HG03457 (cell line): ENCODE measurements around the gene ANKS4B.
"Not testable (repeated sequence)": the region's sequence is repeated elsewhere in the genome, so short reads cannot be mapped to it uniquely, and the experiment has no call there.

ENCODE experiments used
- ATAC-seq: cut with Tn5 transposase; IDR thresholded peaks from one replicate; pipeline ENCODE4 v1.9.1; 2021; ENCODE audit warnings: moderate number of reproducible peaks; ENCODE audit not compliant: unreplicated experiment

ANKS4B gene

DNA sequence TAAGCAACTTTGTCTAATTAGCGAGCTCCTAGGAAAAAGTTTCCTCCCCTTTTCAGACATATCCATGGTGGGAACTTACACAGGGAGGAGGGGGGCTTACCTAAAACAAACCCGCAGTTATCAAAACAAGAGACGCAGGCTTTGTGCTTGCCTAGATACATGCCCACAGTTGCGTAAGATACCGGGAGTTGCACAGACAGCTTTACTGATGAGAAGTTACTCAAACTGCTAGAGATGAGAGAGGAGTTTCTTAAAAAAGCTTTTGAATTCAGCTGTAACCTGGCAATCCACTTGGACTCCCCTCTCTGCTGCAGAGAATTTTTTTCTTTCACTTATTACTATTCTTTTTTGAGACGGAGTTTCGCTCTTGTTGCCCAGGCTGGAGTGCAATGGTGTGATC is 15.3 kb upstream of the ANKS4B start:
- ATAC-seq, result no peak

DNA sequence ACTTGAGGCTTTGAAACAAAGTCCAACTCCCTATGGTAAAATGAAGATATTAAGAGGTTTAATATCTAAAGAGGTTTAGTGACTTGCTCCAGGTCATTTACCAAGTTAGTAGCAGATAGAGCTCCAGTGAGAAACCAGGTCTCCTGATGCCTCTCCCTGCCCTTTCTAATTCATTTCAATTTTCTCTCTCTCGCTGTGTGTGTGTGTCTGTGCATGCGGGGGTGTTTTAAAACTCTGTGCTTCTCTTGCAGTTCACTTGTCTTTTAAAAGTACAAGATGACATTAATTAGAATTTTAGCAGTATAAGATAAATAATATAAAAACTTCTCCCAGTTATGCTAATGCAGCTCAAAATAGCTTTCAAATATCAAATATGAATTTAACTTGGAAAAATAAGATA is 13.9 kb upstream of the ANKS4B start:
- no peak for ATAC-seq

DNA sequence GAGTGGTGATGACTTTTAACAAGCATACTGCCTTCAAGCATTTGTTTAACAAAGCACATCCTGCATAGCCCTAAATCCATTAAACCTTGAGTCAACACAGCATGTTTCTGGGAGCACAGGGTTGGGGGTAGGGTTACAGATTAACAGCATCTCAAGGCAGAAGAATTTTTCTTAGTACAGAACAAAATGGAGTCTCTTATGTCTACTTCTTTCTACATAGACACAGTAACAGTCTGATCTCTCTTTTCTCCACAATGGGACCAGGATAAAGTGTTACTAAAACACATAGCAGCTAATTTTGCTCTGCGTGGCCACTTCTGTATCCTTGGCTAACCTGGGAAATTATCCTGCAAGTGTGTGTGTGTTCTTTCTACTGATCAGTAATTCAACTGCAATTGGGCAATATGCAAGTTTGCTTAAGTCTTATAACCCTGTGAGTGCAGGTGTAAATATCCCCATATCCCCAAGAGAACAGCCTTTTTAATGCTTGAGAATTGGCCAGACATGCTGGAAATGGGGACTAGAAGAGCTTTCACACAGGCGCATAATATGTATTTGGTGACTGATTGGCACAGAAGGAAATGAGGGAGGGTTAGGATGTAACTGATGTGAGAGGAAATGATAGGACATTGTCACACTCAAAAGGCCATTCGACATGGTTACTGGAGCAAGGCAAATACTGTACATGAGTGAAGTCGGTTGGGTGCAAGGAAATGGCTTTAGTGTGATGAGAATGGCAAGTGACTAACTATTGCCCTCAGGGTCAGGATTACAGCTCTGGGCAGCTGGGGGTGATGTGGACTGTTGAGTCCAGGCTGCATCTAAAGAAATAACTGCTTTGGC is 10.8 kb upstream of the ANKS4B start:
- ATAC-seq, result no peak

DNA sequence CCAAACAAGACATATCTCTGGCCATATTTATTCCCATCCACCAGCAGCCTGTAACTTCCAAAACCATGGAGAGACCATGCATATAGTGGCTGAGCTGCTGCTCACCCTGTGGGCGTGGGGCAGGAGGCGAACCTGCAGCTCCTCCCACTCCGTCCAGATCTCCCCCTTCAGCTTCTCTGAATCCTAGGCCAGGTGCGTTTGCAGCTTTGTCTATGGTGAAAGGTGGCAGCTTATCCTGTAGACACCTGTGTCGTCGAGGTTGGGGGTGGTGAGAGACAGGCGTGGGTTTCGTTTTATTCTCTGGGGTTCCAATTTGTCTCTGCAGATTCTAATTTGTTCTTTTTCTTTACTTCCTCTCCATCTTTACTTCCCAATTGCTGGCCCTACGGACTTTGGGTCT is 9.7 kb upstream of the ANKS4B start:
- ATAC-seq, result no peak

DNA sequence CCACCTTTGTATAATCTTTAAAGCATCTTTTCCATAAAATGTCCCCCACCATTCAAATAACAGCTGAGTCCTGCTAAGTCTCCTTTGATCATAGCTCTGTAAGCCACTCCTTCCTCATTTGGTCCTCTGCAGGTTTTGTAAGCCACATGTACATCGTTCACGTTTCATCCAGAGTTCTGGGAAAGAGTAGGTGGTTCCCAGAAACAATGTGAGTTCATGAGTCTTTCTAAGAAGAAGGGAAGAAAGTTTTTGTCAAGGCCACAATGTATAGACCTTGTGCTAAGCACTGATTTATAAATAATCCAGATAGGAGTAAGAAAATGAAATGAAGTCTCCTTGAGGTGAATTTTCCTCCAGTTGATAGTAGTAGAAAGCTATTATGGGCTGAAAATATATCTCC is 8.7 kb upstream of the ANKS4B start:
- no peak for ATAC-seq

DNA sequence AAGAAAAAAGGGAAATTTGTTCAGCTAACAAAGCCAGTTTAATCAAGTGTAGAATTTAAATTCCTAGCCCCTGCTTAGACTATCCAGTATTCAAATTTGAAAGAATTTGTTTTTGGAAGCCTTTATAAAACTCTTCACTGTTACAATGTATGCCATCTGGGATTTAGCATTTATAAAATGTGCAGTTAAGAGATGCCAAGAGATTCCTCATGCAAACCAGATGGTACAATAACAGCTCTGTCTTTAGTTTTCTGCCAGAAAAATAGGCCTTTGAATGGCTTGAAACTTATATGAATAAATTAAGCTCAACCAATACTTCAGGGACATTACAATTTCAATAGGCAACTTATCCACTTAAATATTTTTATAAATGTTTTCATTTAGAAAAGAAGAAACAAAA is 6.8 kb upstream of the ANKS4B start:
- ATAC-seq, result no peak

DNA sequence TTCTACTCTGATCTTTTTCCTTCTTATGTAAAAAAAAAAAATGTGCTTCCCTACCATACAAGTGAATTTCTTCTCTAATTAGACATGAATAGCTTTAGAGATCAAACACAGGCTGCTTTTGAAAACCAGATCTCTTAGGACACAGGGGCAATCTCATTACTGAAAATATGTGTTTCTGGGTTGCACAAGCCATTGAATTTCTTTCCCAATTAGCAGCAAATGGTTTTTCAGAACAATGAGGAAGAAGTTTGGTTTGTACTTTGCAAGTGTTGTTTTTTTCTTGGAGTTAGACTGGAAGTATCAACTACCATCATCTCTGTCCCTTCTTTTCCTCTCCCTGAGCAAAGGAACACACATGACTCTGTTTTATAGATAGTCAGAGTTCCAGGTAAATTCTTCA is 5.6 kb upstream of the ANKS4B start:
- no peak for ATAC-seq

DNA sequence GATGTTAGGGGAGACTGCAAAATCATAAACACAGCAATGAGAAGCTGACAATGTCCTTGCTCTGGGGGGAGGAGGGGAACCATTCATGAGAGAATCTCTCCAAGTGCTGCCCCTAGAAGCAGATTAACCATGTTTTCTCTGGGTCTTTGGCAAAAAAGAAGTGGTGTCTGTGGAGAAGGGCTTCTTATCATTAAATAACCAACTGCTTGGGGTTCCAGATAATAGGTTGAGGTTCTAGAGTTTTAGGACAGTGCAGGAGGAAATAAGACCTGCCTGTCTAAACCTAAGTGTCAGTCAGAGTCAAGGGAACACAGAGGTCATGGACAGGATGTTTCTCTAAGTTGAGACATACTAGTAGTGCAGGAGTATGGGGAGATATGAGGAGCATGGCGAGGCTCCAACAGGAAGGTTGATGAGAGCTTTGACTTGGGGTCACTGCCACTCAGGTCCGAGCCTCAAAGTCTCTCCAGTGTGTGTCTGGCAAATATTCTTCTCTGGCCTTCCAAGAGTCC is 5.1 kb upstream of the ANKS4B start:
- ATAC-seq, result no peak

DNA sequence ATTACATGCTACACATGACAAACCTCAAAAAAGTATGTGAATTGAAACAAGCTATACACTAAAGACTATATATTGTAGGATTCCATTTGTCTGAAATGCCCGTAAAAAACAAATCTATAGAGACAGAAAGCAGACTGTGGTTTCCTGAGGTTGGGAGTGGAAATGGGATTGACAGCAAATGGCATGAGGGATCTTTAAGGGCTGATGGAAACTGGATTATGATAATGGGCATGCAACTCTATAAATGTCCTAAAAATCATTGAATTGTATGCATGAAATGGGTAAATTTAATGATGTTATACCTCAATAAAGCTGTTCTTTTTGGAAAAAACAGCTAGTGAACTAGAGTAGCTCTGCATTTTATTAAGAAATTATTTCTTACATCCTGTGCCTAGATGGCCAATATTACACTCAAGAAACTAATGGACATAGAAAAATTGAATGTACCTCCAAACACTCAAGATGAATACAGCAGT is 416 bp upstream of the ANKS4B start:
- no peak for ATAC-seq

DNA sequence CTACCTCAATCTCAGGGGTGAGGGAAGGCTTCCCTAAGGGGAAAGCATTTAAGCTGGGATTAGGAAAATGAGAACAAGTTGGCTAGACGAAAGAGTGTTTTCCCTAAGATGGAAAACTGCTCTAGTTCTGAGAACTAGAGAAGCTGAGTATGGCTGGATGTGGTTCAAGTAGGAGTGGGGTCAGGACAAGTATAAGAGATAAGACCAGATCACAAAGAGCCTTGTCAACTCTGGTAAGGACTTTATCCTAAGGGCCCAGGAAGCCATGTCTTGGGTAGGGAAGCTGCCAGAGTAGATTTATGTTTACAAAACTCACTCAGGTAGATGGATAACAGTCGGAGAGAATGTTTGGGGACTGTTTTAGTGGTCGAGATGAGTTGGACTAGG is 1.7 kb downstream of the ANKS4B start:
- no peak for ATAC-seq

DNA sequence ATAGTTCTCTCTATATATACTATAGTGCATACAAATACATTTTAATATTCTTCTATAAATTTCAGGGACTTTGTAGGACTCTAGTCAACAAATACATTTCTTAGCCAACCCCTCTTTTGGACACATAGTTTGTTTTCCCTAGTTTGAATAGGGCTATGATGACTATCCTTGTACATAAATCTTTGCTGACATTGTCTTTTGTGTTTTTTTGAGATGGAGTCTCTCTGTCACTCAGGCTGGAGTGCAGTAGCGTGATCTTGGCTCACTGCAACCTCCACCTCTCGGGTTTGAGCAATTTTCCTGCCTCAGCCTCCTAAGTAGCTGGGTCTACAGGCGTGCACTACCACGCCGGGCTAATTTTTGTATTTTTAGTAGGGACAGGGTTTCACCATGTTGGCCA is 3.3 kb downstream of the ANKS4B start:
- ATAC-seq, result no peak

DNA sequence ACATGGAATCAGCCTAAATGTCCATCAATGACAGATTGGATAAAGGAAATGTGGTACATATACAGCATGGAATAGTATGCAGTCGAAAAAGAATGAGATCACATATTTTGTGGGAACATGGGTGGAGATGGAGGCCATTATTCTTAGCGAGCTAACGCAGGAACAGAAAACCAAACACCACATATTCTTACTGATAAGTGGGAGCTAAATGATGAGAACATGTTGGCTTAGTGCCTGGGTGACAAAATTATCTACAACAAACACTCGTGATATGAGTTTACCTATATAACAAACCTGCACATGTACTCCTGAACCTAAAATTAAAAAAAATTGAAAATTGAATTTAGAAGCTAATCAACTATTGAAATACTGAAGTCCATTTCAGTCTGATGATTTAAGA is 6.1 kb downstream of the ANKS4B start:
- no peak for ATAC-seq

DNA sequence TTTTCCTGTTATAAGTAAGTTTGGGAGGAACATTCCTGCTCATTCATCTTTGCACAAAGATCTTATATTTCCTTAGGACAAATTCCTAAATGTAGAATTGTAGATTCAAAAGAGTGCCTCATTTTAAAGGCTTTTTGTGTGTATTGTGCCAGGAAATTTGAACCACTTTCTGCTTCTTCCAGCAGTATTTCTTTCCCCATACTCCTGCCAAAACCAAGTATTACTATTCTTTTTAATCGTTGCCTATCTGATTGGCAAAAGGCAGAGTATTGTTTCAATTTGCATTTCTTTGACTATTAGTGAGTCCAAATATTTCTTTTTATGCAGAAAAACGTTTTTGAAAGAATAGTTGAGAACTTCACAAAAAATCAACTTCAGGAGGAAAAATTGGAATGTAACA is 9.3 kb downstream of the ANKS4B start:
- ATAC-seq, result no peak

DNA sequence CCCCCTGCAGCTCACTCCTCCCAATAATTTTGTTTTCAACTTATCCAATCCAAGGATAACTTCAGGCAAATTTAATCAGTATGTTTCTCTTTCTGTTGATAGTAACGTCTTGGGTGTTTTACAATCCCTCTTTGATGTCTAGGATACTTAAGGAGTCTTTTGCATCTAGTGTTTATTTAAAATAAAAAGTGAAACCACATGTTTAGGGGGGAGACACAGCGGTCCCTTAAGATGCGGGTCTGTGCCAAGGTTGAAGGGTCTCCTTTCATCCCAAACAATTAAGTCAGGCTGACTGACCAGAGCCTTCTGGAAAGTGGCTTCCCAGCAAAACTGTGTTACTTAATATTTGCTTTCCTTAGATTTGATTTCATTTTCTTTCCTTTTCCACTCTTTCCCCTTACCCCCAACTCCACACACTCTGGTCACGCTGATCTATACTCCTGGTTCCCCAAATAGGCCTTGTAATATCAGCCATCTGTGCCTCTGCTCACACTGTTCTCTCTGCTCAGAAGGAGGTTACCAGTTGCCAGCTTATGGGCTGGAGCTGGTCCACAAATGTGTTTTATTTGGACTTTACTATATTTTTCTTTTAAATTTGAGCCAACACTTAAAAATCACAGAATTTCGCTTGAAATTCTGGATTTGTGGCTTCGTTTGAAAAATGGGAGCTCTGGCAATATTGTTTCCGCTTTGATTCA is 11.2 kb downstream of the ANKS4B start:
- ATAC-seq, result no peak

DNA sequence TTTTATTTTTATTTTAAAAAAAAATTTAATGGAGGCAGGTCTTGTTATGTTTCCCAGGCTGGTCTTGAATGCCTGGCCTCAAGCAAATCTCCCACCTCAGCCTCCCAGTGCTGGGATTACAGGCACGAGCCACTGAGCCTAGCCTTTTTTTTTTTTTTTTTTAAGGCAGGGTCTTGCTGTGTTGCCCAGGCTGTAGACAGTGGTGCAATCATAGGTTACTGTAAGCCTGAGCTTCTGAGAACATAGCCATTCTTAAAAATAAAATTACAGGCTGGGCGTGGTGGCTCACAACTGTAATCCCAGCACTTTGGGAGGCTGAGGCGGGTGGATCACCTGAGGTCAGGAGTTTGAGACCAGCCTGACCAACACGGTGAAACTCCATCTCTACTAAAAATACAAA is 14.7 kb downstream of the ANKS4B start:
- not testable (repeated sequence) for ATAC-seq

DNA sequence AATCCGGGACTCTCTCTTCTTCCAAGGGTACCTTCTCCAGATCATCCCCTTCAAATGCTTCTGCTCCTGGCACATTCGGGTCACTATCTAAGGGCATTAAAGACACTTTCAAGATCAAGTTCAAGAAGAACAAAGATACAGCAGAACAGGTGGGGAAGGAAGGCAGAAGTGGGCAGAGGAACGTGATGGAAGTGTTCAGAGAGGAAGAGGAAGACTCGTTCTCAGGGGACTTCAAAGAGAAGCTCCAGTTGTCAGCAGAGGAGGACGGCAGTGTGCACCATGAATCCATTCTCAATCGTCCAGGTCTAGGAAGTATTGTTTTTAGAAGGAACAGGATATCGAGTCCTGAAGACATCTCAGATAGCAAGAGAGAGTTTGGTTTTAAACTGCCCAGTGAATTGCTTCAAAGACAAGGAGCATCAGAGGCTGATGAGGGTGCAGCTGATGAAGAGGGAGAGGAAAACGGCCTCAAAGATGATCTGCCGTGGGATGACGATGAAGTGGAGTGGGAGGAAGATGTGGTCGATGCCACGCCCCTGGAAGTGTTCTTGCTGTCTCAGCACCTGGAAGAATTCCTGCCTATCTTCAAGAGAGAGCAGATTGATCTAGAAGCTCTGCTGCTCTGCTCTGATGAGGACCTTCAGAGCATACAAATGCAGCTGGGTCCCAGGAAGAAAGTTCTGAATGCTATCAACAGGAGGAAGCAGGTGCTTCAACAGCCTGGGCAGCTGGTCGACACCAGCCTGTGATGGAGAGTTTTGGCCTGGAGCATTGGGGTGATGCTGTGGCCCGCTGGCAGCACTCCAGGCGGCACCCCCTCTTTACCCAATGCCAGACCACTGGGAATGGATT is 16.8 kb downstream of the ANKS4B start:
- ATAC-seq, result no peak

DNA sequence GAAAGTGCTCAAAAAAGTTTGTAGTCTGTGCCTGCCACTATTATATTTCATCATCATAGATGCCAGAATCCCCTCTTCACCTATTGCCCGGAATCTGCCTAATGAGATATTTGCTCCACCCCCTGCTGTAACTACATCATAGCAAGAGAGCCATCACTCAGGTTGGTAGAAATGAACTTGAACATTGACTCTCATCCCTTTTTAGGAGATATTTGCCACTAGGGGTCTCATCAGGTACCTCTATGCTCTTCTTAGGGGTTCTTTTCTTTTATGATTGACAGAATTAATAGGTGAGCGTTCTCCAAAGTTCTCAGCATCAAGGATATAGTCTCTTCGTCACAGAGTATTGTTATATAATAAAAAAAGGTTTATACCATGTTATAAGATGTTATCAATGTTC is 20.0 kb downstream of the ANKS4B start:
- ATAC-seq, result no peak

DNA sequence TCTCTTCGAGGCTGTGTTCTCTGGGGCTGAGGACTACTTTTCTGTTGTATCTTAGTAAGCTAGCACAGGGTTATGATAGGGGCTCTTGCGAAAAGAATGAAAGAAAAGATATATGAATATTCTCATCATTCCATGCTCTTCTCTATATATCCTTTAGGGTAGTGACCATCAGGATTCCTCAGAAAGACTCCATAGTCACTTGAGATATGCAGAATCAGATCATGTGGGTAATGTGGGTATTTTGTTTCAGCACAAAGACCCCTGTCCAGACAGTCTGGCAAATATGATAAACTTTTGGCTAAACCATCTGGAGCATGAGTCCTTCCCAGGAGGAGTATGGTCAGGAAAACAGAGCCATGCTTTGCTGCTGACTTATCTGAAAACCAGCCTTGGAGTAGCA is 23.1 kb downstream of the ANKS4B start:
- no peak for ATAC-seq

DNA sequence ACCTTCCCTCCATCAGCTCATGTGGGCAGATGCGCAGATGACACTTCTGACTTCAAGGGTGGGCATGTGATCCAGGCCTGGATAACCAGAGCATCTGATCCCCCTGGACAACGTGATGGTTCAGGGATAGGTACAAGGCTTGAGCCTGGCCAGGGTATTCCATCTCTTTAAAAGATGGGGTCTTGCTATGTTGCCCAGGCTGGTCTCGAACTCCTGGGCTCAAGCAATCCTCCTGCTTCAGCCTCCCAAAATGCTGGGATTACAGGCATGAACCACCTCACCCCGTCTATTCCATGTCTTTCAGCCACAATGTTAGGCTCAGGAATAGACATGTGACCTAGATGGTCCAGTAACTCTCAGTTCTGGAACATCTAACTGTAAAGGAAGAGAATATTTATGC is 23.8 kb downstream of the ANKS4B start:
- no peak for ATAC-seq

DNA sequence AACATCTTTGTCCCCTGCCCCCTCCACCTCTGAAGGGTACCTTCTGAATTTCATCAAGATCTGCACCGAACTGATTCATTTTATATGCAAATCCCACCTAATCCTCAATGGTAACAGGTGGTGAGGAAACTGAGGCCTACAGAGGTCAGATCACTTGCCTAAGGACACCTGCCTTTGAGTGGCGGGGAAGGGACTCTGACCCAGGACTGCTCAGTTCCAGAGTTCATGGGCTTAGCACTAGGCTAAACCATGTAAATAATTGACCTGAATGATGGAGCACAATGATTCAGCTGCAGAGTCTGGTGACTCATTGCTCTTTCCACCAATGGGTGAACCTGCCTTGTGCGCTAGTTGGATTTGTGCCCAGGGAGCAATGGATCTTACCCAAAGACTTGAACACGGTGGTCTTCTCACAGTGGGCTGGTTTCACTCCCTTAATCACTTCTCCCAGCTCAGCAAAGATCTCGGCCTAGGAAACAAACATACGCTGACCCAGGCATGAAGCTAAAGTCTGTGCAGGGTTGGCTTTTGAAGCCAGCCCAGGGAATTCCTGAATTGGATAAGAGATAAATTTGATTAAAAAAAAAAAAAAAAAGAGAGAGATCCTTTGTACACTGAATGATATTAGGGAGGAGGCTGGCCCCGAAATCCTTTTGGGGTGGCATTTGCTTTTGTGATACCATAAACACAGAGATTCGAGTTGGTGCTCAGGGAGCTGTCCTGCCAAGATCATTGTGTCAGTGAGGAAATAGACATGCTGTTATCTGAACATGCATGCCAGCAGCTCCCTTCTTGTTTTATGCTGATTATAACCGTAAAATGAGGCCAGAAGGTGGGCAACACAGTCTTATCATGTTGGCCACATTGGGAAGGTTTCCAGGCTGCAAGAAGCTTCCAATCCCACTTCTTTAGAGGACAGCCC is 27.6 kb downstream of the ANKS4B start:
- ATAC-seq, result no peak
